Panc1 (cell line): ENCODE data around the gene SH3BP5. TPM values are rescaled to one million over a fixed set of nuclear protein-coding genes. Genes with fewer than 3 reads are reported as not detected.

Experiments
- ATAC-seq: fragments of 200-7000 bp; cut with Tn5 transposase; 2 replicates; pipeline ENCODE4 v1.9.1; 2020; ENCODE audit warnings: mild to moderate bottlenecking, moderate library complexity
- BruUV-seq: library from RNA; stranded (reverse); fragments of 400-500 nt; replicated peaks from 2 replicates; lab custom pipeline; 2021; lab: Mats Ljungman, UMichigan
- CTCF ChIA-PET: fragments of 300-600 bp; sonication (Branson Sonifier 250); formaldehyde crosslinking; loops from one replicate; lab custom pipeline; 2022; ENCODE audit warnings: antibody characterized with exemption; lab: Charles Lee
- POLR2A ChIA-PET: fragments of 300-600 bp; sonication (Branson Sonifier 250); formaldehyde crosslinking; loops from one replicate; lab custom pipeline; 2022; ENCODE audit warnings: antibody characterized with exemption; lab: Charles Lee
- DNase-seq: peaks from one replicate; pipeline ENCODE4 v3.0.0-alpha.2; 2010; ENCODE audit warnings: low read depth, low spot score
- H3K27ac ChIP-seq: 2 replicates; pipeline ENCODE4 v1.5.1; 2011; ENCODE audit warnings: mild to moderate bottlenecking, low read length, inconsistent platforms
- H3K27me3 ChIP-seq: fragments of 200-500 bp; sonication (Bioruptor generic); 2 replicates; pipeline ENCODE4 v1.6.0; 2014; ENCODE audit warnings: low read length, inconsistent platforms; ENCODE audit not compliant: control insufficient read depth, insufficient read depth
- H3K36me3 ChIP-seq: fragments of 200-500 bp; sonication (Bioruptor generic); 2 replicates; pipeline ENCODE4 v1.5.1; 2014; ENCODE audit warnings: inconsistent platforms, mild to moderate bottlenecking, low read length, moderate library complexity; ENCODE audit not compliant: control insufficient read depth, insufficient read depth
- H3K4me1 ChIP-seq: 2 replicates; pipeline ENCODE4 v1.5.1; 2011; ENCODE audit warnings: inconsistent platforms, mild to moderate bottlenecking, low read length, moderate library complexity; ENCODE audit not compliant: control insufficient read depth, insufficient read depth
- H3K4me3 ChIP-seq, 2 experiments: 2 replicates each; pipeline ENCODE4 v1.5.1; 2011 to 2012; ENCODE audit warnings: low read depth in 2 of 2, low read length in 2 of 2, mild to moderate bottlenecking in 2 of 2, inconsistent platforms in 1 of 2, moderate library complexity in 1 of 2
- H3K9me3 ChIP-seq: fragments of 200-500 bp; sonication (Bioruptor generic); 2 replicates; pipeline ENCODE4 v1.5.1; 2014; ENCODE audit warnings: low read depth, mild to moderate bottlenecking, inconsistent platforms, low read length, moderate library complexity; ENCODE audit not compliant: control insufficient read depth, insufficient read depth
- CTCF ChIP-seq: fragments of 450-650 bp; IDR thresholded peaks from 2 replicates; pipeline ENCODE4 v1.5.1; 2017; ENCODE audit warnings: mild to moderate bottlenecking
- POLR2AphosphoS5 ChIP-seq: IDR thresholded peaks from 2 replicates; pipeline ENCODE4 v1.6.1; 2012; ENCODE audit warnings: mild to moderate bottlenecking, low read depth, low read length, moderate library complexity
- REST ChIP-seq, 2 experiments: IDR thresholded peaks; 2 replicates each; pipeline ENCODE4 v1.6.1; 2011 to 2012; ENCODE audit warnings: low read depth in 2 of 2, control low read depth in 1 of 2, low read length in 1 of 2, mild to moderate bottlenecking in 1 of 2, moderate library complexity in 1 of 2; ENCODE audit not compliant: insufficient read depth in 1 of 2
- SIN3A ChIP-seq: IDR thresholded peaks from 2 replicates; pipeline ENCODE4 v1.6.1; 2012; ENCODE audit warnings: low read depth, mild to moderate bottlenecking, low read length, moderate library complexity, borderline replicate concordance; ENCODE audit not compliant: insufficient read depth
- TCF7L2 ChIP-seq: IDR thresholded peaks from 2 replicates; pipeline ENCODE4 v1.6.1; 2011; ENCODE audit warnings: mild to moderate bottlenecking, low read depth, low read length, inconsistent platforms
- in situ Hi-C: cut with HindIII; loops from 2 replicates; pipeline ENCODE4 v1.10.0; 2016; ENCODE audit warnings: low sequenced_read_pairs, low pct_unique_long_range_greater_than_20kb
- intact Hi-C: fragments of 100-400 bp; cut with micrococcal nuclease; formaldehyde crosslinking; loops from one replicate; pipeline ENCODE4 v1.10.0; 2022; ENCODE audit not compliant: unreplicated experiment
- total RNA-seq: library from RNA; stranded (reverse); gene quantifications from one replicate; pipeline ENCODE4 v1.2.1, GENCODE V29; 2021; ENCODE audit not compliant: unreplicated experiment

Gene SH3BP5
- total RNA-seq, 1 experiment from 2014 or later = 12.0 TPM

GRCh38 chr3:15216501-15216900 is 115.9 kb downstream of the SH3BP5 start:
- intact Hi-C loops (no loop called here), in situ Hi-C loops (no loop called here)
- TF ChIP-seq POLR2AphosphoS5 (no peak), REST (IDR thresholded peaks at IDR 0.05; ENCODE audit: insufficient read depth in 1 of 2, low read depth in 2 of 2, low read length in 1 of 2) (no peak), CTCF (no peak), TCF7L2 (no peak), SIN3A (no peak)
- peaks cover 24% of the 10 kb centered on the region for H3K36me3 ChIP-seq
- no TSS peak for BruUV-seq
- H3K4me3 ChIP-seq = no peak overlapping the region
- ATAC-seq (no peak), DNase-seq (no peak)
- no peaks in the 10 kb centered on the region for H3K27me3 ChIP-seq
- CTCF ChIA-PET = no interaction called here
- H3K4me1 ChIP-seq = no peaks in the 10 kb centered on the region
- POLR2A ChIA-PET = no interaction called here
- H3K27ac ChIP-seq = no peak overlapping the region
- H3K9me3 ChIP-seq = no peaks in the 10 kb centered on the region

GRCh38 chr3:15215996-15216395 is 116.4 kb downstream of the SH3BP5 start:
- Histone ChIP-seq H3K4me3 (no peak overlapping the region), H3K27ac (no peak overlapping the region), H3K9me3 (no peaks in the 10 kb centered on the region), H3K4me1 (no peaks in the 10 kb centered on the region), H3K27me3 (no peaks in the 10 kb centered on the region), H3K36me3 (peaks cover 24% of the 10 kb centered on the region)
- intact Hi-C loops = no loop called here
- DNase-seq (no peak), ATAC-seq (no peak)
- TF ChIP-seq REST (IDR thresholded peaks at IDR 0.05; ENCODE audit: insufficient read depth in 1 of 2, low read depth in 2 of 2, low read length in 1 of 2) (no peak), CTCF (no peak), TCF7L2 (no peak), POLR2AphosphoS5 (no peak), SIN3A (no peak)
- in situ Hi-C loops = no loop called here
- ChIA-PET CTCF (no interaction called here), POLR2A (interaction anchor here (0.6 kb wide), 1 partner anchor 1575 kb away, joined by 5 read pairs; no protein-coding TSS in a partner anchor)
- BruUV-seq = no TSS peak
